Lower leg skin (tissue), 4 donors: ENCODE results near the gene MED27. TPM values are rescaled to one million over a fixed set of nuclear protein-coding genes. Genes with fewer than 3 reads are reported as not detected.

Experiments
- DNase-seq, 2 donors: peaks; one replicate each; pipeline ENCODE4 v3.0.0-alpha.2; 2019; ENCODE audit warnings: low spot score in 2 of 2
- H3K4me3 ChIP-seq: fragments of 200-600 bp; sonication (generic); 2 replicates; pipeline ENCODE4 v1.5.1; 2017; ENCODE audit warnings: mild to moderate bottlenecking, low read depth; ENCODE audit not compliant: poor library complexity, severe bottlenecking
- CTCF ChIP-seq, 3 donors: fragments of 450-650 bp; IDR thresholded peaks; one replicate each; pipeline ENCODE4 v1.5.1; 2016; ENCODE audit warnings: antibody characterized with exemption in 3 of 3, mild to moderate bottlenecking in 3 of 3, moderate library complexity in 2 of 3
- POLR2A ChIP-seq, 2 donors: fragments of 450-650 bp; IDR thresholded peaks; one replicate each; pipeline ENCODE4 v1.6.1; 2016 to 2017; ENCODE audit warnings: antibody characterized with exemption in 2 of 2, mild to moderate bottlenecking in 1 of 2, moderate library complexity in 1 of 2
- WGBS, 2 donors: methylation state at CpG; one replicate each; pipeline ENCODE4 v1.1.5; 2018; 5-methylcytosine and 5-hydroxymethylcytosine counted together
- intact Hi-C: fragments of 100-400 bp; cut with DNase I; formaldehyde crosslinking; loops from one replicate; pipeline ENCODE4 v1.15.0; 2023; ENCODE audit warnings: low total_unique reads
- total RNA-seq, 4 donors: library from RNA; depleted of rRNA; stranded (reverse); fragments of >200 nt; gene quantifications; one replicate each; pipeline ENCODE4 v1.1.0, GENCODE V29; 2016

Gene MED27
- total RNA-seq, 4 donors from 2014 or later, result 15.4 to 20.3 (median 16.5) TPM

GRCh38 chr9:131884222-131884621 lies 195.4 kb downstream of the MED27 start:
- WGBS, 2 donors, result 67 to 73% methylated on average over 1 of the region's 1 CpG
- no peak for DNase-seq
- intact Hi-C loops, result no loop called here

GRCh38 chr9:131880833-131881583 lies 198.7 kb downstream of the MED27 start:
- no peak for DNase-seq

More at GRCh38 chr9:131884222-131884621, 195.4 kb downstream of the MED27 start:
- no peak overlapping the region for H3K4me3 ChIP-seq
- TF ChIP-seq CTCF (IDR thresholded peaks at IDR 0.05), result no peak
- no peak for TF ChIP-seq POLR2A (IDR thresholded peaks at IDR 0.05)

GRCh38 chr9:131879911-131880290 lies 199.8 kb downstream of the MED27 start:
- intact Hi-C loops, result no loop called here
- no peak overlapping the region for H3K4me3 ChIP-seq
- DNase-seq, result no peak
- WGBS, 2 donors, result 93 to 97% methylated on average over 13 of the region's 13 CpGs
- TF ChIP-seq POLR2A (IDR thresholded peaks at IDR 0.05), result no peak

More at GRCh38 chr9:131880833-131881583, 198.7 kb downstream of the MED27 start:
- H3K4me3 ChIP-seq, result no peak overlapping the region
- TF ChIP-seq POLR2A (IDR thresholded peaks at IDR 0.05) (no peak), CTCF (IDR thresholded peaks at IDR 0.05) (no peak)
- intact Hi-C loops, result no loop called here
- 82 to 87% methylated on average over 4 of the region's 4 CpGs for WGBS, 2 donors

GRCh38 chr9:131879181-131879910 lies 200.3 kb downstream of the MED27 start:
- intact Hi-C loops, result no loop called here
- no peak for TF ChIP-seq POLR2A (IDR thresholded peaks at IDR 0.05)
- no peak for TF ChIP-seq CTCF (IDR thresholded peaks at IDR 0.05)
- WGBS, 2 donors, result 83 to 84% methylated on average over 11 of the region's 11 CpGs
- H3K4me3 ChIP-seq, result no peak overlapping the region
- no peak for DNase-seq

- TF ChIP-seq POLR2A (IDR thresholded peaks at IDR 0.05) (no peak), CTCF (IDR thresholded peaks at IDR 0.05) (no peak)
- 84 to 95% methylated on average over 16 of the region's 16 CpGs for WGBS, 2 donors
- DNase-seq, result no peak
- H3K4me3 ChIP-seq, result no peak overlapping the region
- intact Hi-C loops, result no loop called here
These were observed 203.2 kb downstream of the MED27 start for GRCh38 chr9:131876486-131876885.

- DNase-seq, result no peak
- 92 to 94% methylated on average over 17 of the region's 17 CpGs for WGBS, 2 donors
- intact Hi-C loops, result no loop called here
- TF ChIP-seq POLR2A (IDR thresholded peaks at IDR 0.05) (no peak), CTCF (IDR thresholded peaks at IDR 0.05) (no peak)
- no peak overlapping the region for H3K4me3 ChIP-seq
These were observed 203.7 kb downstream of the MED27 start for GRCh38 chr9:131875828-131876485.
